GM19043 (cell line): ENCODE data around the gene TSHZ2.
"Not testable (repeated sequence)": the region's sequence is repeated elsewhere in the genome, so short reads cannot be mapped to it uniquely, and the experiment has no call there.

ENCODE experiments used
- ATAC-seq: cut with Tn5 transposase; IDR thresholded peaks from one replicate; pipeline ENCODE4 v1.9.1; 2021; ENCODE audit warnings: low read depth; ENCODE audit not compliant: unreplicated experiment

The TSHZ2 gene

GRCh38 chr20:53080969-53081871, 109.1 kb downstream of the TSHZ2 start:
- no peak for ATAC-seq

DNA sequence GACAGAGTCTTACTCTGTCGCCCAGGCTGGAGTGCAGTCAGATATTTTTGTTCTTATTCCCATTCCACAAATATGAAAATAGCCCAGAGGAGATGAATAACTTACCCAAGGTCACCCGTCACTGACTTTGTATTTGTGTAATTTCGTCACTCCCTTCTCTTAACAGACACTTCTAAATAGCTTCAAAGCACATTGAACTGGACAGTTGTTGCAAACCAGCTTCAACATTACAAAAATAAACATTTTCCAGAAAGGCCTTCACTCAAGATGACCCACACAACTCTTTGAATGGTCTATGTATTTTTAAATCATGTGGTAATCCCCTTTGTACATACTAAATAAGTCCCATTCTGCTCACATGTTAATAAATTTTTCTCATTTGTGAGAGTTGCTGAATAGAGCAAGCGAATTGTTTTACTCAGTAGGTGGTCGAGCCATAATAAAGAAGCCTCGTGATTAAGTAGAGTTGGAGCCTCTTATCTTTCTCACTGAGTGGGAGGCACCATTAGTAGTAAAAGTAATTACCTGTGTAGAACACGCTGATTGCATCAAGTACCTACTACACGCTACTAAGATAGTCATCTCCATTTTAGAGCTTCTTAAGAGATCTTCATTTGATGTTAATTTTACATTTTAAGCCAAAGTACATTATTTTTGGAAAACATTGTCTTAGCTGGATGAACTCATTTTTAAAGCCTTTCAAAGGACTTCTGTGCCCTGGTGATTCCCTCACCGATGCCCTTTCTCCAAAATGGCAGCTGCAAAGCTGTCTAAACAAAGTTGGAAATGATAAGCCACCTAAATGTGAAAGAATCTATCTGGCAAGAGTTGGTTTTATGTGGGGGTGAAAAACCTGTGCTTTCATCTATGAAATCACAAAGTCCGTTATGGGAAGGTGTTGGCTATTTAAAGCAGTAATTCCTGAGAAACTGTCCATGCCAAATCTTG, 110.0 kb downstream of the TSHZ2 start:
- ATAC-seq = no peak

- no peak for ATAC-seq
These were observed 111.3 kb downstream of the TSHZ2 start for GRCh38 chr20:53083411-53083810.

- ATAC-seq = no peak
These were observed 112.3 kb downstream of the TSHZ2 start for GRCh38 chr20:53084408-53084997.

- ATAC-seq = no peak
These were observed 113.6 kb downstream of the TSHZ2 start for GRCh38 chr20:53085720-53086119.

DNA sequence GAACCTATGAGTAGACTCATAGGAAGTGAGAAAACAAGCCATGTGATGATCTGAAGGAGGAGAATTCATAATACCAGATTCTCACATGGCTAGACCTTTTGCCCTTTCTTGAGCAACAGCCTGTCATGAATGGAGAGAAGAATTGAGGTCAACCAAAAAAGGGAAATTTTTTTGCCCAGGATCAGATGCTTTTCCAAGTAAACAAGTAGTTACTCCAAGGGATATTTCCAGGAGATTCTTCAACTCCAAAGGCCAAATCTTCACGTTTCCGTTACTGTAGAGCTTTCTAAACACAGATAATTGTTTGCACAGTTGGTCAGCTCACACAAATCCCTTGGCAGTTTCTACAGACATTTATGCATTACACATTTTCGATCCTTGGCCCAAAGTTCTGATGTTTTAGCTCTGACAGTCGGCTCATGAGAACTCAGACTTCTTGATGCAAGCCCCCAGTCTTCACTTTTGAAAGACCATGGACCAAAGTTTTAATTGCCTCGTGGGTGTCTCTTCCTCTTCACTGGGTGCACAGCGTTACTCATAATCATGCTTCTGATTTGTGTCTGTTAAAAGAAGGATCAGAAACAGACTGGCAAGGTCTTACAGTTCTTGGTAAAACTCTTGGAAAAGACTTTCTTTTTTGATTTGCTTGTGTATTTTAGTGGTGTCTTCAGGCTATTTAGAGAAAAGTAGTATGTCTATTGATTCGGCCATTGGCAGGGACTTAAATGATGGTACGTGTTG, 115.0 kb downstream of the TSHZ2 start:
- ATAC-seq = no peak

DNA sequence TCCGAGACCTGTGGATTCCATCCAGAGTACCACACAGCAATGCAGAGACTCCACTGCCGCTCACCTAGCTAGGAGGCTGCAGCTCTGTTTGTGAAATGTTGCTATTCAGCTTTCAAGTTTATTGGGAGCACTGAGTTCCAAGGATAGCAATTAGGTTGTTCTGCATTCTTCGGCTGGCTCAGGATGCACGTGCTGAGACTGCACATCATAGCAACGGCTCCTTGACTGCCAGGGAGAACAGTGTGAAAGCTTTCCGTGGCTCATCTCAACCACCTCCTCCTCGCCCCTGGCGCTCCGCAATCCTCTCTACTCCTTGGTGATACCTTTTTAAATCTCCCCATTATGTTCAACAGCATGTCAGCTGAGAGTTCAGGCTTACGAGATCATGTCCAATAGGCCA, 116.6 kb downstream of the TSHZ2 start:
- no peak for ATAC-seq

DNA sequence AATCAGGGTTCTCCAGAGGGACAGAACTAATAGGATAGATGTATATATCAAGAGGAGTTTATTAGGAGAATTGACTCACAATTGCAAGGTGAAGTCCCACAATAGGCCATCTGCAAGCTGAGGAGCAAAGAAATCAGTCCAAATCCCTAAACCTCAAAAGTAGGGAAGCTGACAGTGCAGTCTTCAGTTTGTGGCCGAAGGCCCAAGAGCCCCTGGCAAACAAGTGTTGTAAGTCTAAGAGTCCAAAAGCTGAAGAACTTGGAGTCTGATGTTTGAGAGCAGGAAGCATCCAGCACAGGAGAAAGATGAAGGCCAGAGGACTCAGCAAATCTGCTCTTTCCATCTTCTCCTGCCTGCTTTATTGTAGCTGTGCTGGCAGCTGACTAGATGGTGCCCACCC, 117.7 kb downstream of the TSHZ2 start:
- not testable (repeated sequence) for ATAC-seq

- ATAC-seq = no peak
These were observed 119.6 kb downstream of the TSHZ2 start for GRCh38 chr20:53091789-53092188.

DNA sequence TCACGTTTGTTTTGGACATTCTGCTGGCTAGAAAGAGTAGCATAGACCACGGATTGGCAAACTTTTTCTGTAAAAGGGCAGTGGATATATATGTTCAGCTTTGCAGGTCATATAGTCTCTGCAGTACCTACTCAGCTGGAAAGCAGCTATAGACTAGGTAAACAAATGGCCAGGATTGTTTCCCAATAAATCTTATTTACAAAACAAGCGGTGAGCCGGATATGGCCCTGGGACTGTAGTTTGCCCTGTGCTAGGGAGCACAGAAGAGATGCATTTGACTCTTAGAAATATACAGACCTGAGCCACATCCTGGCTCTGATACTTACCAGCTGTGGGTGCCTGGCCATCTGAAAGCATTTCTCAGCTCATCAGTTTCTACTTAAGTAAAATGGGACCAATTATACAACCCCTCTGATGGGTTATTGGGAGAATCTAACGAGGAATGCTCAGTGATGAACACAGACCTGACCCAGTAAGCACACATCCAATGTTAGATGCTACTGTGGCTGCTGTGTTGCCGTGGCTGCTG, 120.7 kb downstream of the TSHZ2 start:
- no peak for ATAC-seq

DNA sequence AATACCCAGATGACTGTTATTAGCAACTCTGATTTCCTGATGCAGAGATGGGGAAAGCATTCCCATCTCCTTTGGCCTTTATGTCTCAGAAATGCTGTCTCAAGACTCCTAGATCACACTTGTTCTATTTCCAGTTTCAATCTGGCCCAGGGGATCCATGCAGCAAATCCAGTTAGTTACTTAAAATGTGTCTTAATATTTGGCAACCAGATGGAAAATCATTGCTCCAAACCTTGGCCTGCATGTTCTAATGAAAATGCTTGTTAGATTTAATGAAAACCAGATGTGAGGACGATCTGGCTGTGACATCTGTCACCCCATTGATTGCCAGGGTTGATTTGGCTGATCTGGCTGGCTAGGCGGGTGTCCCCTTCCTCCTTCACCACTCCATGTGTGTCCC, 125.2 kb downstream of the TSHZ2 start:
- ATAC-seq = no peak

DNA sequence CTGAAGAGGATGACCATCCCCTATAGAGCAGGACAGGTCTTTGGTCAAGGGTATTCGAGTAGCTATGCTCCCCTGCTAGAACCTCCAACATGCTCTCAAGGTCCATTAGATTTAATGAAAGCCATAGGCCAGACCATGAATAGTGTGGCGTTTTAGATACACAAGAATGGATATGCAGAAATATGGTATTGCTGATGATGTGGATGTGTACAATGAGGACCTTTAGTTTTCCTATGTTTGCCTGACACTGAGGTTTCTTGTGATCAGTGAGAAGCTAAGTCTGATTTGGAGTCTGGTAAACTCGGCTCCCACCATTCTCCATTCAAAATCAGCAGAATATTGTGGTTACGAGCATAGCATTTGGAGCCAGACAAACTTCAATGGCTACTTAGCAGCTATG, 125.6 kb downstream of the TSHZ2 start:
- ATAC-seq = no peak

GRCh38 chr20:53098621-53099020, 126.5 kb downstream of the TSHZ2 start:
- ATAC-seq = no peak

- no peak for ATAC-seq
These were observed 127.7 kb downstream of the TSHZ2 start for GRCh38 chr20:53099856-53100255.

DNA sequence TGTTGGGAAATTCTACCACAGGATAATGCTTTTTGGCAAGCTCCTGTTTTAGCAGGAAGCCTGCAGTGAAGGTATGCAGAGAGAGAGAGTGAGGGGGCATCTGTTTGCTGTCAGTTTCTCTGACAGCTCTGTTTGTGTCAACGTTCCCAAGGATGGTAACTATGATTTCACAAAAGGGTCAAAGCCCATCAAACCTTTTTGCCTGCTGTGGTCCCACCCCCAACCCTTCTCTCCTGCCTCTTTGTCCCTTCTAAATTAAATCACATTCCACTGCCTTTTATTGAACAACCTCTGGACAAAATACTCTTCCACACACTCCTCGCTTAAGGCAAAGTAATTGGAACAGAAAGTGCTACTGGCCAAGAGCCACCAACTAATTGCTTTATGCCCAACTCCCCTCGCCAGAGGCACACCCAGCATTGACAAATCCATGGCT, 128.3 kb downstream of the TSHZ2 start:
- ATAC-seq = no peak

- no peak for ATAC-seq
These were observed 130.0 kb downstream of the TSHZ2 start for GRCh38 chr20:53101992-53102760.

DNA sequence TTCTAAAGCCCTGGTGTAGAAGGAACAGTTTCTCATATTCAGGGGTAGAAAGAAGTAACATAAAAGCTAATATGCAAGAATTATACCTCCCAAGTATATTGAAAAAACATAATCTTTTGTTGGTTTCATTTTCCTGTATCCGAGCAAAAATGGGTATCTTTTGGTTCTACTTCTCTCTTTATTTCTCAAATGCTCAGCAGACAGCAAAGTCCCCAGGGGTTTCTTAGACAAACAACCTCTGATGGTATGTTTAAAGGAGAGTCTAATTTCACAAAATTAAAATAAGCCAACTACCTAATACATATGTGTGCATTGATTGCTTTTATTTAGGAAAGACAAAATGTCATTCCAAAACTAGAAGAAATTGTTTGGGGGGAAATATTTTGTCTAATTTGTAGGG, 131.0 kb downstream of the TSHZ2 start:
- ATAC-seq = no peak

- ATAC-seq = no peak
These were observed 132.7 kb downstream of the TSHZ2 start for GRCh38 chr20:53104884-53105283.

- ATAC-seq = no peak
These were observed 144.6 kb downstream of the TSHZ2 start for GRCh38 chr20:53116733-53117132.
